Measurements from ENCODE around the gene RESF1.

DNA sequence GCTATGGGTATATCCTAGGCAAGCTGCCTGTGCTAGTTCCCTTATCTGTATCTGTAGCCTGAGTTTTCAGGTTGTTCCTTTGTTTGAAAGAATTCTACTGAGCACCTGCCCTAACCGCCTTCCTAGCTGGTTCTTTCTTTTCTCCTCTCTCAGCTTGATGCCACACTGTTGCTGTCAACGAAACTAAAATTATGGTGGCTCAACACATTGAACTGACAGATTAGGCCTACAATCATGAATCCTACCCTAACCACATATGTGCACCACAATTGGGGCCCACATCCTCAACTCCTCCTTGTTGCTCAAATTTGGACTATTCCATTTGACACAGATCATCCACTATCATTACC is 36.2 kb upstream of the RESF1 start:
- TF ChIP-seq, protein P1, sequence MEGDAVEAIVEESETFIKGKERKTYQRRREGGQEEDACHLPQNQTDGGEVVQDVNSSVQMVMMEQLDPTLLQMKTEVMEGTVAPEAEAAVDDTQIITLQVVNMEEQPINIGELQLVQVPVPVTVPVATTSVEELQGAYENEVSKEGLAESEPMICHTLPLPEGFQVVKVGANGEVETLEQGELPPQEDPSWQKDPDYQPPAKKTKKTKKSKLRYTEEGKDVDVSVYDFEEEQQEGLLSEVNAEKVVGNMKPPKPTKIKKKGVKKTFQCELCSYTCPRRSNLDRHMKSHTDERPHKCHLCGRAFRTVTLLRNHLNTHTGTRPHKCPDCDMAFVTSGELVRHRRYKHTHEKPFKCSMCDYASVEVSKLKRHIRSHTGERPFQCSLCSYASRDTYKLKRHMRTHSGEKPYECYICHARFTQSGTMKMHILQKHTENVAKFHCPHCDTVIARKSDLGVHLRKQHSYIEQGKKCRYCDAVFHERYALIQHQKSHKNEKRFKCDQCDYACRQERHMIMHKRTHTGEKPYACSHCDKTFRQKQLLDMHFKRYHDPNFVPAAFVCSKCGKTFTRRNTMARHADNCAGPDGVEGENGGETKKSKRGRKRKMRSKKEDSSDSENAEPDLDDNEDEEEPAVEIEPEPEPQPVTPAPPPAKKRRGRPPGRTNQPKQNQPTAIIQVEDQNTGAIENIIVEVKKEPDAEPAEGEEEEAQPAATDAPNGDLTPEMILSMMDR (conservative IDR thresholded peaks at IDR 0.05), result no peak
- TF ChIP-seq ZFX (IDR thresholded peaks at IDR 0.05), result no peak

Data from C4-2B (cell line).